ENCODE data around the gene ENG. TPM values are rescaled to one million over a fixed set of nuclear protein-coding genes. Genes with fewer than 3 reads are reported as not detected.

The ENG gene
- total RNA-seq, 1 donor from 2014 or later: 322 TPM

DNA sequence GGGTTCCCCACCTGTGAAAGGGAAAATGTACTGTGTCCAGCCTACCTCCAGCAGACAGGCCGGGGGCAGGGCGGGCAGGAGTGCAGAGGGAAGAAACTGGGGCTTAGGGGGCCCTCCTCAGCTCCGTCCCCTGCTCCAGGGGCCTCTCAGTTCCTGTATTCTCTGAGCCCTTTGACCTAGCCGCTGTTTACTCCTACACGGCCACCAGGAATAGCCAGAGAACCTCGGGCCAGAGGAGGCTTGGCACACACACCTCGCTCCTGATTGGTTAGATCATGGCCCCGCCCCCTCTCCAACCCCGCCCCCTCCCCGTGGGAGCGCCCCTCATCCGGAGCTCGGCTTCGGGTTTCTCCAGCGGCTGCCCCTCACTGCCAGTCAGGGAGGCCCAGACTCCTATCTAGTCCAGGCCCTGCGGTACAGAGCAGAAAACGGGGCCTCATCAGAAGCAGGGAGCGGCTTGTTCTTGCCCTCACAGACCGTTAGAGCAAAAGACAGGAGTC is 42.8 kb upstream of the ENG start:
- Histone ChIP-seq H3K4me3 (peak overlapping the region; percentile 96), H3K9me3 (no peaks in the 10 kb centered on the region), H3K4me1 (peaks cover 43% of the 10 kb centered on the region), H3K27me3 (no peaks in the 10 kb centered on the region), H3K36me3 (peaks cover 39% of the 10 kb centered on the region), H3K27ac (peak overlapping the region; percentile 94)
- intact Hi-C loops (cut with DNase I): no loop called here
- peak; percentile 86 for DNase-seq
- TF ChIP-seq, protein P1, sequence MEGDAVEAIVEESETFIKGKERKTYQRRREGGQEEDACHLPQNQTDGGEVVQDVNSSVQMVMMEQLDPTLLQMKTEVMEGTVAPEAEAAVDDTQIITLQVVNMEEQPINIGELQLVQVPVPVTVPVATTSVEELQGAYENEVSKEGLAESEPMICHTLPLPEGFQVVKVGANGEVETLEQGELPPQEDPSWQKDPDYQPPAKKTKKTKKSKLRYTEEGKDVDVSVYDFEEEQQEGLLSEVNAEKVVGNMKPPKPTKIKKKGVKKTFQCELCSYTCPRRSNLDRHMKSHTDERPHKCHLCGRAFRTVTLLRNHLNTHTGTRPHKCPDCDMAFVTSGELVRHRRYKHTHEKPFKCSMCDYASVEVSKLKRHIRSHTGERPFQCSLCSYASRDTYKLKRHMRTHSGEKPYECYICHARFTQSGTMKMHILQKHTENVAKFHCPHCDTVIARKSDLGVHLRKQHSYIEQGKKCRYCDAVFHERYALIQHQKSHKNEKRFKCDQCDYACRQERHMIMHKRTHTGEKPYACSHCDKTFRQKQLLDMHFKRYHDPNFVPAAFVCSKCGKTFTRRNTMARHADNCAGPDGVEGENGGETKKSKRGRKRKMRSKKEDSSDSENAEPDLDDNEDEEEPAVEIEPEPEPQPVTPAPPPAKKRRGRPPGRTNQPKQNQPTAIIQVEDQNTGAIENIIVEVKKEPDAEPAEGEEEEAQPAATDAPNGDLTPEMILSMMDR (IDR thresholded peaks at IDR 0.05): no peak
- ATAC-seq: peak; percentile 83

DNA sequence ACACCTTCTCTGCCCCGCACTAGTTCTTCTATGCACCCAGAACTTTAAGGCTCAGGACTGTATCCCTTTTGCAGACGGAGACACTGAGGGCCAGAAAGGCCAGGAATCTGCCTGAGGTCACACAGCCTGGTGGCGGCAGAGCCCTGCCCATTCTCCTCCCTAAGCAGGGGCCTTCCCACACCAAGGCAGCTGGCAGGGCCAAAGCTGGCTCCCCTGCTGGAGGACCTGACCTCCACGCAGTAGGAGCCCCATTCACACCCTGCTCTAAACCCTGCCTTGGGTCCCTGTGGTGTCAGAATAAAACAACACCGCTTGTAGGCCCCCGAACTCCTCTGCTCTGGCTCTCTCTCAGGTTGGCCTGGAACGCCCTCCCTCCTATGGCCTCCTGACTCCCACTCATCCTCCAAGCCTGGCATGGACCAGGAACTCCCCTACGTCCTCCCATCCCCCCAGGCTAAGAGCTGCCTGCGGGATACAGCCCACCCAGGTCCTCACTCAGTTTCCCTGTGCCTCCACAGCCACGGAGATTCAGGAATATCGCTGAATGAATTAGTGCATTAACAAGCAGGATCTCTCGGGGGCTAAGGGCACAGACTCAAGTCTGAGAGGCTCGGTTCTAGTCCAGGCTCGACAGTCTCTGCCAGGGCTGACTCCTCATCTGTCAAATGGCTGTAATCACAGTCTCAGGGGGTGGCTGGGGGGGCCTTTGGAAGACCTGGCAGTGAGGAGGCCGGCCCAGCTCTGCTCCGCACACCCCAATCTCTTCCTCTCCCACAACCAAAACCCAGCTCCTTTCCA is 42.1 kb upstream of the ENG start:
- no peaks in the 10 kb centered on the region for H3K27me3 ChIP-seq
- H3K27ac ChIP-seq: peak overlapping the region; percentile 94
- peaks cover 44% of the 10 kb centered on the region for H3K36me3 ChIP-seq
- no peaks in the 10 kb centered on the region for H3K9me3 ChIP-seq
- ATAC-seq: no peak
- no peak for DNase-seq
- intact Hi-C loops (cut with DNase I): no loop called here
- TF ChIP-seq, protein P1 (IDR thresholded peaks at IDR 0.05): no peak
- H3K4me3 ChIP-seq: peak overlapping the region; percentile 96
- peaks cover 36% of the 10 kb centered on the region for H3K4me1 ChIP-seq

DNA sequence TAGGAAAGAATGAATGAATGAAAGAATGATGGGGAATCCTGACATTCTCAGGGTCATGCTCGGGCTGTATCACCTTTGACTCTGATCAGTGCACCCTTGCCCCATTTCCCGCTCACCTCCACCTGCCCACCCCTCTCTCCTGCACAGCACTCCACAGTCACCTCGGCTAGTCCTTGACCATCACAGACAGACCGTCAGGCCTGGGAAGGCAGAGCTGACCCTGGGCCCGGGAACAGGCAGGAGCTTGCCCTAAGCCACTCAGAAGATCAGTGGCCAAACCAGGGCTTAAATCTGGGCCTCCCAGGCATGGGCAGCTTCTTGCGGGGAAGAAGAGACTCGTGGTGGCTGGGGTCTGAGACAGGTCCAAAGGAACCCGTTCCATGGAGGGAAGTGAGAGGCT is 41.4 kb upstream of the ENG start:
- ATAC-seq (no peak), DNase-seq (peak; percentile 45)
- Histone ChIP-seq H3K27ac (peak overlapping the region; percentile 94), H3K27me3 (no peaks in the 10 kb centered on the region), H3K36me3 (peaks cover 50% of the 10 kb centered on the region), H3K9me3 (no peaks in the 10 kb centered on the region), H3K4me1 (peaks cover 29% of the 10 kb centered on the region), H3K4me3 (no peak overlapping the region)
- intact Hi-C loops (cut with DNase I): no loop called here
- TF ChIP-seq, protein P1 (IDR thresholded peaks at IDR 0.05): no peak

DNA sequence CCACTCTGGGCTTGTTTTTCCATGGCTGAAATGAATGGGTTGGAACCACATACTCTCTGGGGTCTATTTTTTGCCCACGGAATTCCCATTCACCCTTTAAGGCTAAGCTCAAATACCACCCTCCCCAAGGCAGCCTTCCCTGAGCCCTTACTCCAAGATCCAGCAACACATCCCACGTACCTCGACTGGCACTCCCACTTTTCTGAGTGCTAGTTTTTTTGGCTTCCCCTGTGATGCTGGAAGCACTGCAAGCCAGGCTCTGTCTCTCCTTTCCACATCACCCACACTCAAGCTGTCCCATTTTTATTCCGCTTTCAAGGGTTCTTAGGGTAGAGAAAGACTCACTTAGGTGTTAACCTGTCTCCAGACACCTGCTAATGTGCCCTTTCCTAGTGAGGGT is 38.9 kb upstream of the ENG start:
- TF ChIP-seq, protein P1 (IDR thresholded peaks at IDR 0.05): no peak
- Histone ChIP-seq H3K36me3 (peaks cover 73% of the 10 kb centered on the region), H3K27ac (no peak overlapping the region), H3K4me3 (no peak overlapping the region), H3K4me1 (peaks cover 19% of the 10 kb centered on the region), H3K27me3 (no peaks in the 10 kb centered on the region), H3K9me3 (no peaks in the 10 kb centered on the region)
- intact Hi-C loops (cut with DNase I): no loop called here
- ATAC-seq: no peak
- DNase-seq: no peak

DNA sequence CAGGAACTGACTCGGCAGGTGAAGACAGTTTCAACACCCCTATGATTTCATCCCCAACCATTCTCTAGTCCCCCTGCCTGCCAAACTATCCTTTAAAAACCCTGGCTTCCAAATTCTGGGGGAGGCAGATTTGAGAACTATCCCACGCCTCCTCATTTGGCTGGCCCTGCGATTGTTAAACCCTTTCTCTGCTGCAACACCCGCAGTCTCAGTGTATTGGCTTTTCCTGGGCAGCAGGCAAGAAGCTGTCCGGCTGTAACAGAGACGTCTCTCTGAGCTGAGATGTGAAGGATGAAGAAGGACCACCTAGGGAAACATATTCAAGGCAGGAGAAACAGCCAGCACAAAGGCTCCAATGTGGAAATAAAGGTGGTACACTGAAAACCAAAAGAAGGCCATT is 38.4 kb upstream of the ENG start:
- Histone ChIP-seq H3K4me3 (no peak overlapping the region), H3K36me3 (peaks cover 79% of the 10 kb centered on the region), H3K9me3 (no peaks in the 10 kb centered on the region), H3K4me1 (peaks cover 18% of the 10 kb centered on the region), H3K27ac (no peak overlapping the region), H3K27me3 (no peaks in the 10 kb centered on the region)
- no peak for DNase-seq
- intact Hi-C loops (cut with DNase I): no loop called here
- ATAC-seq: no peak
- TF ChIP-seq, protein P1 (IDR thresholded peaks at IDR 0.05): no peak

All from upper lobe of right lung (tissue), 1 donor.